Mesendoderm (in vitro differentiated cells): ENCODE data around the gene CLCNKB.

ENCODE experiments used
- DNase-seq: peaks from one replicate; pipeline ENCODE4 v3.0.0; 2013
- H2AK5ac ChIP-seq: 2 replicates; pipeline ENCODE4 v1.6.1; 2013; ENCODE audit warnings: low read length, inconsistent platforms
- H2BK120ac ChIP-seq: 2 replicates; pipeline ENCODE4 v1.6.1; 2013; ENCODE audit warnings: low read depth, mild to moderate bottlenecking, low read length, moderate library complexity, mixed read lengths
- H2BK15ac ChIP-seq: replicated peaks from 2 replicates; pipeline ENCODE4 v1.6.1; 2013; ENCODE audit warnings: low read depth, mild to moderate bottlenecking, moderate library complexity
- H2BK5ac ChIP-seq: 2 replicates; pipeline ENCODE4 v1.6.1; 2013; ENCODE audit warnings: low read length, inconsistent platforms
- H3K18ac ChIP-seq: 2 replicates; pipeline ENCODE4 v1.6.1; 2013; ENCODE audit warnings: mild to moderate bottlenecking, low read length, mixed read lengths
- H3K23ac ChIP-seq: one replicate; pipeline ENCODE4 v1.6.1; 2013; ENCODE audit warnings: low read length
- H3K27ac ChIP-seq: 2 replicates; pipeline ENCODE4 v1.5.1; 2013; ENCODE audit warnings: low read depth, mild to moderate bottlenecking, inconsistent platforms, low read length, moderate library complexity
- H3K27me3 ChIP-seq: 2 replicates; pipeline ENCODE4 v1.6.1; 2013; ENCODE audit warnings: low read length, control low read depth, mild to moderate bottlenecking, inconsistent platforms; ENCODE audit not compliant: insufficient read depth, poor library complexity
- H3K36me3 ChIP-seq: 2 replicates; pipeline ENCODE4 v1.6.1; 2013; ENCODE audit warnings: low read length, inconsistent platforms; ENCODE audit not compliant: control insufficient read depth, insufficient read depth
- H3K4ac ChIP-seq: one replicate; pipeline ENCODE4 v1.6.1; 2013; ENCODE audit warnings: low read depth, mild to moderate bottlenecking, low read length, moderate library complexity
- H3K4me1 ChIP-seq: 2 replicates; pipeline ENCODE4 v1.6.1; 2013; ENCODE audit warnings: low read depth, low read length, inconsistent platforms; ENCODE audit not compliant: control insufficient read depth
- H3K4me2 ChIP-seq: 2 replicates; pipeline ENCODE4 v1.6.1; 2013; ENCODE audit warnings: low read length
- H3K4me3 ChIP-seq: 2 replicates; pipeline ENCODE4 v1.5.1; 2013; ENCODE audit warnings: mild to moderate bottlenecking, low read length
- H3K56ac ChIP-seq: one replicate; pipeline ENCODE4 v1.6.1; 2013; ENCODE audit warnings: low read length
- H3K79me1 ChIP-seq: 2 replicates; pipeline ENCODE4 v1.6.1; 2013; ENCODE audit warnings: low read length, inconsistent platforms
- H3K79me2 ChIP-seq: 2 replicates; pipeline ENCODE4 v1.6.1; 2013; ENCODE audit warnings: mild to moderate bottlenecking, low read length; ENCODE audit not compliant: control insufficient read depth, insufficient read depth
- H3K9ac ChIP-seq: 2 replicates; pipeline ENCODE4 v1.6.1; 2013; ENCODE audit warnings: low read length, inconsistent platforms
- H4K5ac ChIP-seq: one replicate; pipeline ENCODE4 v1.6.1; 2013; ENCODE audit warnings: low read length
- H4K8ac ChIP-seq: one replicate; pipeline ENCODE4 v1.6.1; 2013; ENCODE audit warnings: low read depth, mild to moderate bottlenecking, control low read depth, low read length, moderate library complexity
- WGBS: extraction: QIAGEN DNeasy Blood & Tissue Kit; methylation state at CpG from one replicate; pipeline ENCODE4 v1.1.7; 2013; ENCODE audit warnings: low lambda C conversion rate, missing lambda C conversion rate; ENCODE audit not compliant: insufficient coverage; ENCODE audit errors: extremely low coverage; 5-methylcytosine and 5-hydroxymethylcytosine counted together

Gene CLCNKB

GRCh38 chr1:16012590-16013219 lies 30.9 kb upstream of the CLCNKB start:
- Histone ChIP-seq H4K5ac (no peak overlapping the region), H3K9ac (peak overlapping the region; percentile 70), H3K4me3 (no peak overlapping the region), H2BK5ac (peak overlapping the region; percentile 20), H2AK5ac (no peak overlapping the region), H3K18ac (peak overlapping the region; percentile 78), H4K8ac (no peak overlapping the region), H3K4me1 (peaks cover 6% of the 10 kb centered on the region), H3K23ac (no peak overlapping the region), H3K56ac (peak overlapping the region; percentile 88), H3K79me1 (no peaks in the 10 kb centered on the region), H3K27me3 (no peaks in the 10 kb centered on the region), H2BK15ac (no peak overlapping the region), H2BK120ac (no peak overlapping the region), H3K79me2 (no peaks in the 10 kb centered on the region), H3K27ac (peak overlapping the region; percentile 63), H3K4me2 (peak overlapping the region; percentile 63), H3K4ac (no peak overlapping the region), H3K36me3 (no peaks in the 10 kb centered on the region)
- no CpG with 5 or more reads among the region's 36 CpGs for whole genome bisulfite sequencing
- peak; percentile 92 for DNase-seq

GRCh38 chr1:16013220-16013907 lies 30.2 kb upstream of the CLCNKB start:
- H4K8ac ChIP-seq, result no peak overlapping the region
- H2AK5ac ChIP-seq, result no peak overlapping the region
- H3K27me3 ChIP-seq, result no peaks in the 10 kb centered on the region
- H3K4me3 ChIP-seq, result no peak overlapping the region
- H3K18ac ChIP-seq, result peak overlapping the region; percentile 78
- H3K4me1 ChIP-seq, result peaks cover 6% of the 10 kb centered on the region
- no peak overlapping the region for H2BK5ac ChIP-seq
- no peaks in the 10 kb centered on the region for H3K36me3 ChIP-seq
- no peak overlapping the region for H3K23ac ChIP-seq
- no peaks in the 10 kb centered on the region for H3K79me2 ChIP-seq
- H2BK15ac ChIP-seq, result no peak overlapping the region
- H3K56ac ChIP-seq, result peak overlapping the region; percentile 88
- no CpG with 5 or more reads among the region's 28 CpGs for WGBS
- no peak overlapping the region for H2BK120ac ChIP-seq
- H3K4ac ChIP-seq, result no peak overlapping the region
- H3K27ac ChIP-seq, result peak overlapping the region; percentile 63
- H3K4me2 ChIP-seq, result peak overlapping the region; percentile 51
- peak; percentile 93 for DNase-seq
- H3K79me1 ChIP-seq, result no peaks in the 10 kb centered on the region
- H4K5ac ChIP-seq, result no peak overlapping the region
- H3K9ac ChIP-seq, result peak overlapping the region; percentile 70

GRCh38 chr1:16013908-16014258 lies 29.7 kb upstream of the CLCNKB start:
- Histone ChIP-seq H3K18ac (no peak overlapping the region), H3K79me1 (no peaks in the 10 kb centered on the region), H3K27me3 (no peaks in the 10 kb centered on the region), H3K27ac (no peak overlapping the region), H2AK5ac (no peak overlapping the region), H3K23ac (no peak overlapping the region), H3K4ac (no peak overlapping the region), H3K4me1 (peaks cover 6% of the 10 kb centered on the region), H3K4me3 (no peak overlapping the region), H3K9ac (peak overlapping the region; percentile 47), H4K5ac (no peak overlapping the region), H4K8ac (no peak overlapping the region), H2BK5ac (no peak overlapping the region), H3K36me3 (no peaks in the 10 kb centered on the region), H2BK120ac (no peak overlapping the region), H2BK15ac (no peak overlapping the region), H3K4me2 (no peak overlapping the region), H3K56ac (peak overlapping the region; percentile 75), H3K79me2 (no peaks in the 10 kb centered on the region)
- WGBS, result no CpG with 5 or more reads among the region's 4 CpGs
- DNase-seq, result no peak

- Histone ChIP-seq H3K18ac (no peak overlapping the region), H2BK5ac (no peak overlapping the region), H3K79me1 (no peaks in the 10 kb centered on the region), H3K4me3 (no peak overlapping the region), H2BK15ac (no peak overlapping the region), H3K4me2 (no peak overlapping the region), H3K23ac (no peak overlapping the region), H3K4ac (no peak overlapping the region), H3K27ac (no peak overlapping the region), H2BK120ac (no peak overlapping the region), H3K36me3 (no peaks in the 10 kb centered on the region), H3K9ac (no peak overlapping the region), H3K4me1 (peaks cover 6% of the 10 kb centered on the region), H3K56ac (peak overlapping the region; percentile 32), H3K79me2 (no peaks in the 10 kb centered on the region), H4K5ac (no peak overlapping the region), H2AK5ac (peak overlapping the region; percentile 20), H3K27me3 (no peaks in the 10 kb centered on the region), H4K8ac (no peak overlapping the region)
- WGBS, result no CpG with 5 or more reads among the region's 17 CpGs
- no peak for DNase-seq
These were observed 28.8 kb upstream of the CLCNKB start for GRCh38 chr1:16014509-16015482.

- Histone ChIP-seq H3K23ac (no peak overlapping the region), H3K27ac (no peak overlapping the region), H3K36me3 (no peaks in the 10 kb centered on the region), H4K8ac (no peak overlapping the region), H3K27me3 (no peaks in the 10 kb centered on the region), H4K5ac (no peak overlapping the region), H3K18ac (no peak overlapping the region), H3K9ac (no peak overlapping the region), H3K56ac (peak overlapping the region; percentile 6), H3K4me2 (no peak overlapping the region), H2BK120ac (no peak overlapping the region), H3K4me1 (peaks cover 6% of the 10 kb centered on the region), H3K79me2 (no peaks in the 10 kb centered on the region), H3K4me3 (no peak overlapping the region), H2BK5ac (no peak overlapping the region), H2BK15ac (no peak overlapping the region), H2AK5ac (no peak overlapping the region), H3K4ac (no peak overlapping the region), H3K79me1 (no peaks in the 10 kb centered on the region)
- no peak for DNase-seq
- no CpG with 5 or more reads among the region's 25 CpGs for WGBS
These were observed 28.1 kb upstream of the CLCNKB start for GRCh38 chr1:16015491-16015890.
